OCI-LY7 (cell line): ENCODE results near the gene KIAA0040.

Experiments used
- EZH2phosphoT487 ChIP-seq: fragments of 200-600 bp; sonication (generic); IDR thresholded peaks from 2 replicates; pipeline ENCODE4 v1.6.1; 2018; ENCODE audit warnings: low read depth, borderline replicate concordance, mild to moderate bottlenecking, mixed run types, antibody characterized with exemption, low read length, moderate library complexity, mixed read lengths
- TF ChIP-seq, protein P1 (sequence below): fragments of 200-600 bp; sonication (generic); conservative IDR thresholded peaks from 2 replicates; pipeline ENCODE4 v1.5.1; 2014; ENCODE audit warnings: mild to moderate bottlenecking, antibody characterized with exemption, low read length, moderate library complexity, mixed read lengths

DNA sequence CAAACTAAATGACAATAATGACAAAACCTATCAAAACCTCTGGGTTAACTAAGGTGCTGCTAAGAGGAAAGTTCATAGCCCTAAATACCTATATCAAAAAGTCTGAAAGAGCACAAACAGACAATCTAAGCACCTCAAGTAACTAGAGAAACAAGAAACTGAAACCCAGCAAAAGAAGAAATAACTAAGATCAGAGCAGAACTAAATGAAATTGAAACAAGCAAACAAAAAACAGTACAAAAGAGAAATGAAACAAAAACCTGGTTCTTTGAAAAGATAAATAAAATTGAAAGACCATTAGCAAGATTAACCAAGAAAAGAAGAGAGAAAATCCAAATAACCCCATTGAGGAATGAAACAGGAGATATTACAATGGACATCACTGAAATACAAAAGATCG is 44.8 kb upstream of the KIAA0040 start:
- TF ChIP-seq, protein P1, sequence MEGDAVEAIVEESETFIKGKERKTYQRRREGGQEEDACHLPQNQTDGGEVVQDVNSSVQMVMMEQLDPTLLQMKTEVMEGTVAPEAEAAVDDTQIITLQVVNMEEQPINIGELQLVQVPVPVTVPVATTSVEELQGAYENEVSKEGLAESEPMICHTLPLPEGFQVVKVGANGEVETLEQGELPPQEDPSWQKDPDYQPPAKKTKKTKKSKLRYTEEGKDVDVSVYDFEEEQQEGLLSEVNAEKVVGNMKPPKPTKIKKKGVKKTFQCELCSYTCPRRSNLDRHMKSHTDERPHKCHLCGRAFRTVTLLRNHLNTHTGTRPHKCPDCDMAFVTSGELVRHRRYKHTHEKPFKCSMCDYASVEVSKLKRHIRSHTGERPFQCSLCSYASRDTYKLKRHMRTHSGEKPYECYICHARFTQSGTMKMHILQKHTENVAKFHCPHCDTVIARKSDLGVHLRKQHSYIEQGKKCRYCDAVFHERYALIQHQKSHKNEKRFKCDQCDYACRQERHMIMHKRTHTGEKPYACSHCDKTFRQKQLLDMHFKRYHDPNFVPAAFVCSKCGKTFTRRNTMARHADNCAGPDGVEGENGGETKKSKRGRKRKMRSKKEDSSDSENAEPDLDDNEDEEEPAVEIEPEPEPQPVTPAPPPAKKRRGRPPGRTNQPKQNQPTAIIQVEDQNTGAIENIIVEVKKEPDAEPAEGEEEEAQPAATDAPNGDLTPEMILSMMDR: no peak
- TF ChIP-seq EZH2phosphoT487: no peak
